ENCODE measurements around the gene RASA4B.
"Not testable (repeated sequence)": the region's sequence is repeated elsewhere in the genome, so short reads cannot be mapped to it uniquely, and the experiment has no call there.

- not testable (repeated sequence) for TF ChIP-seq CTCF, POLR2A (IDR thresholded peaks at IDR 0.05)
These were observed 2.5 kb downstream of the RASA4B start for GRCh38 chr7:102514881-102515721.

Data from uterus (tissue), 2 donors.